Neuronal stem cell (in vitro differentiated cells): Measurements from ENCODE around the gene TANGO6.

ENCODE experiments used
- DNase-seq: peaks from one replicate; pipeline ENCODE4 v3.0.0-alpha.2; 2013; ENCODE audit warnings: low spot score
- H2AFZ ChIP-seq: one replicate; pipeline ENCODE4 v1.6.1; 2013; ENCODE audit warnings: mild to moderate bottlenecking, low read length, inconsistent platforms
- H2AK5ac ChIP-seq: 2 replicates; pipeline ENCODE4 v1.6.1; 2013; ENCODE audit warnings: low read depth, mild to moderate bottlenecking, inconsistent platforms, low read length, moderate library complexity, mixed read lengths
- H2BK120ac ChIP-seq: 2 replicates; pipeline ENCODE4 v1.6.1; 2013; ENCODE audit warnings: low read depth, mild to moderate bottlenecking, inconsistent platforms, low read length, moderate library complexity, mixed read lengths
- H2BK12ac ChIP-seq: one replicate; pipeline ENCODE4 v1.6.1; 2013; ENCODE audit warnings: low read length, inconsistent platforms
- H2BK15ac ChIP-seq: 2 replicates; pipeline ENCODE4 v1.6.1; 2013; ENCODE audit warnings: mild to moderate bottlenecking, low read length, inconsistent platforms, mixed read lengths
- H2BK5ac ChIP-seq: one replicate; pipeline ENCODE4 v1.6.1; 2013; ENCODE audit warnings: inconsistent platforms, mild to moderate bottlenecking, low read length, moderate library complexity
- H3K14ac ChIP-seq: one replicate; pipeline ENCODE4 v1.6.1; 2013; ENCODE audit warnings: low read length, inconsistent platforms
- H3K18ac ChIP-seq: 2 replicates; pipeline ENCODE4 v1.6.1; 2013; ENCODE audit warnings: low read length, inconsistent platforms
- H3K23ac ChIP-seq: 2 replicates; pipeline ENCODE4 v1.6.1; 2013; ENCODE audit warnings: low read depth, mild to moderate bottlenecking, mixed read lengths, low read length, inconsistent platforms; ENCODE audit not compliant: poor library complexity
- H3K27ac ChIP-seq: replicated peaks from 3 replicates; pipeline ENCODE4 v1.5.1; 2013; ENCODE audit warnings: low read length, inconsistent platforms
- H3K27me3 ChIP-seq, 3 experiments: 2 replicates each; pipeline ENCODE4 v1.6.1; 2013; ENCODE audit warnings: low read length in 3 of 3, mild to moderate bottlenecking in 2 of 3, inconsistent platforms in 1 of 3, low read depth in 1 of 3, mixed read lengths in 1 of 3, moderate library complexity in 1 of 3; ENCODE audit not compliant: control insufficient read depth in 3 of 3, insufficient read depth in 3 of 3
- H3K36me3 ChIP-seq, 2 donors: replicated peaks in 1 of 2; 2 replicates each; pipeline ENCODE4 v1.6.1; 2013; ENCODE audit warnings: low read length in 2 of 2; ENCODE audit not compliant: control insufficient read depth in 2 of 2, insufficient read depth in 2 of 2
- H3K4ac ChIP-seq: 2 replicates; pipeline ENCODE4 v1.6.1; 2013; ENCODE audit warnings: inconsistent platforms, mild to moderate bottlenecking, low read length, moderate library complexity
- H3K4me1 ChIP-seq, 2 donors: 1 replicate in 1 of 2; 2 replicates in 1 of 2; pipeline ENCODE4 v1.6.1; 2013; ENCODE audit warnings: low read length in 2 of 2, low read depth in 1 of 2; ENCODE audit not compliant: control insufficient read depth in 2 of 2, insufficient read depth in 1 of 2
- H3K4me2 ChIP-seq: one replicate; pipeline ENCODE4 v1.6.1; 2013; ENCODE audit warnings: mild to moderate bottlenecking, low read length, inconsistent platforms; ENCODE audit not compliant: insufficient read depth, poor library complexity, severe bottlenecking
- H3K4me3 ChIP-seq, 2 donors: 2 replicates each; pipeline ENCODE4 v1.5.1; 2013; ENCODE audit warnings: low read length in 2 of 2, mild to moderate bottlenecking in 2 of 2, inconsistent platforms in 1 of 2, moderate library complexity in 1 of 2
- H3K79me1 ChIP-seq: one replicate; pipeline ENCODE4 v1.6.1; 2013; ENCODE audit warnings: low read depth, mild to moderate bottlenecking, inconsistent platforms, low read length, moderate library complexity
- H3K9ac ChIP-seq: one replicate; pipeline ENCODE4 v1.6.1; 2013; ENCODE audit warnings: mild to moderate bottlenecking, low read depth, low read length, inconsistent platforms; ENCODE audit not compliant: poor library complexity
- H3K9me3 ChIP-seq, 2 donors: replicated peaks in 1 of 2; 2 replicates each; pipeline versions ENCODE3 to v1.6.1; 2013; ENCODE audit warnings: low read length in 2 of 2, mild to moderate bottlenecking in 2 of 2, inconsistent platforms in 1 of 2, low read depth in 1 of 2, mixed read lengths in 1 of 2, moderate library complexity in 1 of 2; ENCODE audit not compliant: control insufficient read depth in 2 of 2, insufficient read depth in 1 of 2
- H4K8ac ChIP-seq: one replicate; pipeline ENCODE4 v1.6.1; 2013; ENCODE audit warnings: low read depth, mild to moderate bottlenecking, inconsistent platforms, low read length, moderate library complexity
- H4K91ac ChIP-seq: one replicate; pipeline ENCODE4 v1.6.1; 2013; ENCODE audit warnings: low read length, low read depth, mild to moderate bottlenecking, inconsistent platforms; ENCODE audit not compliant: poor library complexity
- WGBS, 2 donors: extraction: QIAGEN DNeasy Blood & Tissue Kit; methylation state at CpG; one replicate each; pipeline ENCODE4 v1.1.7; 2013; ENCODE audit warnings: missing lambda C conversion rate in 2 of 2, mixed read lengths in 1 of 2; ENCODE audit not compliant: insufficient read length in 2 of 2, insufficient replicate concordance in 1 of 2; ENCODE audit errors: extremely low coverage in 2 of 2; 5-methylcytosine and 5-hydroxymethylcytosine counted together

Gene TANGO6

GRCh38 chr16:69013991-69014390 is 170.7 kb downstream of the TANGO6 start:
- no peaks in the 10 kb centered on the region for H3K27me3 ChIP-seq
- H2AK5ac ChIP-seq, result no peak overlapping the region
- no peak overlapping the region for H2BK15ac ChIP-seq

GRCh38 chr16:69014811-69015210 is 171.5 kb downstream of the TANGO6 start:
- no peak overlapping the region for H3K27ac ChIP-seq
- peaks cover 0 to 5% of the 10 kb centered on the region in 2 donors for H3K9me3 ChIP-seq
- no peak for DNase-seq
- H2BK5ac ChIP-seq, result no peak overlapping the region
- no peak overlapping the region for H2BK120ac ChIP-seq
- no peaks in the 10 kb centered on the region for H3K79me1 ChIP-seq
- H3K4ac ChIP-seq, result no peak overlapping the region
- peaks cover 0 to 2% of the 10 kb centered on the region in 2 donors for H3K4me1 ChIP-seq
- H4K91ac ChIP-seq, result no peak overlapping the region
- H3K9ac ChIP-seq, result no peak overlapping the region
- H2AFZ ChIP-seq, result no peak overlapping the region
- H3K27me3 ChIP-seq, result no peaks in the 10 kb centered on the region
- H3K23ac ChIP-seq, result no peak overlapping the region
- no peak overlapping the region for H3K4me2 ChIP-seq
- H2BK12ac ChIP-seq, result no peak overlapping the region
- H4K8ac ChIP-seq, result peak overlapping the region; percentile 29
- no peak overlapping the region for H3K4me3 ChIP-seq
- H2BK15ac ChIP-seq, result no peak overlapping the region
- H3K18ac ChIP-seq, result no peak overlapping the region
- no peaks in the 10 kb centered on the region for H3K36me3 ChIP-seq
- no peak overlapping the region for H2AK5ac ChIP-seq
- H3K14ac ChIP-seq, result no peak overlapping the region

More at GRCh38 chr16:69013991-69014390, 170.7 kb downstream of the TANGO6 start:
- no peak overlapping the region for H4K91ac ChIP-seq
- no peak overlapping the region for H2BK5ac ChIP-seq
- no peak overlapping the region for H4K8ac ChIP-seq
- H3K4me1 ChIP-seq, result peaks cover 0 to 2% of the 10 kb centered on the region in 2 donors
- H3K9ac ChIP-seq, result no peak overlapping the region
- no peak overlapping the region for H3K18ac ChIP-seq
- H3K79me1 ChIP-seq, result no peaks in the 10 kb centered on the region
- no peak overlapping the region for H3K4ac ChIP-seq
- no peak overlapping the region for H3K14ac ChIP-seq
- H2BK120ac ChIP-seq, result no peak overlapping the region
- H3K36me3 ChIP-seq, result no peaks in the 10 kb centered on the region
- H3K4me3 ChIP-seq, result no peak overlapping the region
- H2AFZ ChIP-seq, result no peak overlapping the region
- peaks cover 0 to 5% of the 10 kb centered on the region in 2 donors for H3K9me3 ChIP-seq
- no peak overlapping the region for H3K27ac ChIP-seq
- H2BK12ac ChIP-seq, result no peak overlapping the region
- H3K23ac ChIP-seq, result no peak overlapping the region
- DNase-seq, result no peak
- H3K4me2 ChIP-seq, result no peak overlapping the region

GRCh38 chr16:69017036-69017783 is 173.9 kb downstream of the TANGO6 start:
- no peak overlapping the region for H3K14ac ChIP-seq
- H3K9ac ChIP-seq, result no peak overlapping the region
- H2BK5ac ChIP-seq, result no peak overlapping the region
- DNase-seq, result no peak
- H2BK15ac ChIP-seq, result no peak overlapping the region
- no peak overlapping the region for H2BK120ac ChIP-seq
- no peaks in the 10 kb centered on the region for H3K36me3 ChIP-seq
- H3K4ac ChIP-seq, result no peak overlapping the region
- peaks cover 0 to 2% of the 10 kb centered on the region in 2 donors for H3K4me1 ChIP-seq
- no CpG with 5 or more reads among the region's 2 CpGs for WGBS, 2 donors
- H3K27ac ChIP-seq, result no peak overlapping the region
- H3K23ac ChIP-seq, result no peak overlapping the region
- H4K91ac ChIP-seq, result no peak overlapping the region
- no peak overlapping the region for H3K4me2 ChIP-seq
- no peak overlapping the region for H2AFZ ChIP-seq
- no peak overlapping the region for H3K18ac ChIP-seq
- no peaks in the 10 kb centered on the region for H3K79me1 ChIP-seq
- peaks cover 0 to 5% of the 10 kb centered on the region in 2 donors for H3K9me3 ChIP-seq
- no peak overlapping the region for H4K8ac ChIP-seq
- no peaks in the 10 kb centered on the region for H3K27me3 ChIP-seq
- H3K4me3 ChIP-seq, result no peak overlapping the region
- H2BK12ac ChIP-seq, result no peak overlapping the region
- H2AK5ac ChIP-seq, result no peak overlapping the region

GRCh38 chr16:69019811-69020210 is 176.5 kb downstream of the TANGO6 start:
- Histone ChIP-seq H3K4me1 (peaks cover 0 to 2% of the 10 kb centered on the region in 2 donors), H3K79me1 (no peaks in the 10 kb centered on the region), H3K4ac (no peak overlapping the region), H4K91ac (no peak overlapping the region), H3K36me3 (no peaks in the 10 kb centered on the region), H3K27me3 (no peaks in the 10 kb centered on the region), H2BK5ac (no peak overlapping the region), H2BK120ac (no peak overlapping the region), H2AFZ (no peak overlapping the region), H2BK15ac (no peak overlapping the region), H2AK5ac (no peak overlapping the region), H3K23ac (no peak overlapping the region), H3K4me3 (no peak overlapping the region), H3K9me3 (no peaks in the 10 kb centered on the region), H3K4me2 (no peak overlapping the region), H3K9ac (no peak overlapping the region), H2BK12ac (no peak overlapping the region), H4K8ac (no peak overlapping the region), H3K18ac (no peak overlapping the region), H3K14ac (no peak overlapping the region), H3K27ac (no peak overlapping the region)
- no CpG with 5 or more reads among the region's 1 CpG for WGBS, 2 donors
- DNase-seq, result no peak
